Vagina (tissue), 2 donors: ENCODE results near the gene ABCG1. TPM values are rescaled to one million over a fixed set of nuclear protein-coding genes. Genes with fewer than 3 reads are reported as not detected.

Experiments used
- DNase-seq, 2 donors: peaks; one replicate each; pipeline ENCODE4 v3.0.0-alpha.2; 2017; ENCODE audit errors: extremely low spot score in 2 of 2
- H3K27ac ChIP-seq: fragments of 200-600 bp; sonication (generic); one replicate; pipeline ENCODE4 v1.5.1; 2019
- H3K27me3 ChIP-seq: fragments of 200-600 bp; sonication (generic); one replicate; pipeline ENCODE4 v1.5.1; 2019
- H3K36me3 ChIP-seq, 2 donors: fragments of 200-600 bp; sonication (generic); one replicate each; pipeline ENCODE4 v1.5.1; 2017 to 2019
- H3K4me1 ChIP-seq: fragments of 200-600 bp; sonication (generic); one replicate; pipeline ENCODE4 v1.5.1; 2019
- H3K4me3 ChIP-seq, 2 donors: fragments of 200-600 bp; sonication (generic); 1 replicate in 1 of 2; 2 replicates in 1 of 2; pipeline ENCODE4 v1.5.1; 2016 to 2019
- H3K9me3 ChIP-seq: fragments of 200-600 bp; sonication (generic); one replicate; pipeline ENCODE4 v1.5.1; 2019
- CTCF ChIP-seq, 3 experiments: fragments of 450-650 bp in 2 of 3; fragments of 200-600 bp in 1 of 3; sonication (generic) in 1 of 3; IDR thresholded peaks; one replicate each; pipeline ENCODE4 v1.5.1; 2017 to 2019; ENCODE audit warnings: antibody characterized with exemption in 3 of 3, mild to moderate bottlenecking in 2 of 3, moderate library complexity in 2 of 3
- POLR2A ChIP-seq, 2 donors: fragments of 450-650 bp; IDR thresholded peaks; one replicate each; pipeline ENCODE4 v1.6.1; 2017; ENCODE audit warnings: antibody characterized with exemption in 2 of 2, mild to moderate bottlenecking in 2 of 2, moderate library complexity in 2 of 2
- POLR2AphosphoS5 ChIP-seq, 2 donors: sonication (generic); formaldehyde crosslinking; IDR thresholded peaks; one replicate each; pipeline ENCODE4 v1.9.0; 2017; ENCODE audit warnings: antibody characterized with exemption in 2 of 2, mild to moderate bottlenecking in 2 of 2, low read depth in 1 of 2; ENCODE audit not compliant: insufficient read depth in 1 of 2
- intact Hi-C: fragments of 100-400 bp; cut with DNase I; formaldehyde crosslinking; loops from one replicate; pipeline ENCODE4 v1.15.1; 2023
- total RNA-seq: library from RNA; depleted of rRNA; stranded (reverse); fragments of >200 nt; gene quantifications from one replicate; pipeline ENCODE4 v1.2.3, GENCODE V29; 2016

Gene ABCG1
- total RNA-seq, 1 donor from 2014 or later, result 18.7 TPM

GRCh38 chr21:42293649-42294272, 74.8 kb downstream of the ABCG1 start:
- Histone ChIP-seq H3K36me3 (no peaks in the 10 kb centered on the region), H3K4me3 (no peak overlapping the region), H3K27ac (no peak overlapping the region), H3K9me3 (no peaks in the 10 kb centered on the region), H3K4me1 (no peaks in the 10 kb centered on the region), H3K27me3 (no peaks in the 10 kb centered on the region)
- intact Hi-C loops, result no loop called here
- TF ChIP-seq CTCF (IDR thresholded peaks at IDR 0.05) (no peak), POLR2A (IDR thresholded peaks at IDR 0.05) (no peak), POLR2AphosphoS5 (IDR thresholded peaks at IDR 0.05; ENCODE audit: insufficient read depth in 1 of 2, low read depth in 1 of 2) (no peak)
- DNase-seq, result no peak

- no peaks in the 10 kb centered on the region for H3K36me3 ChIP-seq
Observed at GRCh38 chr21:42294273-42294880, 75.4 kb downstream of the ABCG1 start.

GRCh38 chr21:42295845-42296244, 76.9 kb downstream of the ABCG1 start:
- H3K4me1 ChIP-seq, result no peaks in the 10 kb centered on the region
- no peak overlapping the region for H3K4me3 ChIP-seq
- no peak overlapping the region for H3K27ac ChIP-seq
- H3K36me3 ChIP-seq, result no peaks in the 10 kb centered on the region
- TF ChIP-seq POLR2AphosphoS5 (IDR thresholded peaks at IDR 0.05; ENCODE audit: insufficient read depth in 1 of 2, low read depth in 1 of 2) (no peak), CTCF (IDR thresholded peaks at IDR 0.05) (no peak), POLR2A (IDR thresholded peaks at IDR 0.05) (no peak)
- intact Hi-C loops, result no loop called here
- no peaks in the 10 kb centered on the region for H3K9me3 ChIP-seq
- H3K27me3 ChIP-seq, result no peaks in the 10 kb centered on the region
- no peak for DNase-seq

More at GRCh38 chr21:42294273-42294880, 75.4 kb downstream of the ABCG1 start:
- intact Hi-C loops, result no loop called here
- H3K9me3 ChIP-seq, result no peaks in the 10 kb centered on the region
- no peak overlapping the region for H3K4me3 ChIP-seq
- no peak for TF ChIP-seq POLR2AphosphoS5 (IDR thresholded peaks at IDR 0.05; ENCODE audit: insufficient read depth in 1 of 2, low read depth in 1 of 2)
- TF ChIP-seq POLR2A (IDR thresholded peaks at IDR 0.05), result no peak
- TF ChIP-seq CTCF (IDR thresholded peaks at IDR 0.05), result no peak
- DNase-seq, result no peak
- no peaks in the 10 kb centered on the region for H3K4me1 ChIP-seq
- no peaks in the 10 kb centered on the region for H3K27me3 ChIP-seq
- H3K27ac ChIP-seq, result no peak overlapping the region

GRCh38 chr21:42296501-42296900, 77.6 kb downstream of the ABCG1 start:
- Histone ChIP-seq H3K4me3 (no peak overlapping the region), H3K27me3 (no peaks in the 10 kb centered on the region), H3K4me1 (no peaks in the 10 kb centered on the region), H3K27ac (no peak overlapping the region), H3K9me3 (no peaks in the 10 kb centered on the region), H3K36me3 (no peaks in the 10 kb centered on the region)
- TF ChIP-seq CTCF (IDR thresholded peaks at IDR 0.05), result no peak
- TF ChIP-seq POLR2A (IDR thresholded peaks at IDR 0.05), result no peak
- TF ChIP-seq POLR2AphosphoS5 (IDR thresholded peaks at IDR 0.05; ENCODE audit: insufficient read depth in 1 of 2, low read depth in 1 of 2), result no peak
- no peak for DNase-seq
- intact Hi-C loops, result no loop called here

- no peak overlapping the region for H3K27ac ChIP-seq
- H3K27me3 ChIP-seq, result no peaks in the 10 kb centered on the region
- no peak for DNase-seq
- TF ChIP-seq POLR2A (IDR thresholded peaks at IDR 0.05) (no peak), POLR2AphosphoS5 (IDR thresholded peaks at IDR 0.05; ENCODE audit: insufficient read depth in 1 of 2, low read depth in 1 of 2) (no peak), CTCF (IDR thresholded peaks at IDR 0.05) (no peak)
- H3K9me3 ChIP-seq, result no peaks in the 10 kb centered on the region
- peaks cover 4% of the 10 kb centered on the region for H3K4me1 ChIP-seq
- intact Hi-C loops, result no loop called here
- H3K4me3 ChIP-seq, result no peak overlapping the region
- H3K36me3 ChIP-seq, result no peaks in the 10 kb centered on the region
Observed at GRCh38 chr21:42297377-42297776, 78.4 kb downstream of the ABCG1 start.
